D341Med (cell line): ENCODE data around the gene RARA.
A peak's percentile ranks its signal among the peaks of the same experiment; 100 is the strongest.
"Not testable (repeated sequence)": the region's sequence is repeated elsewhere in the genome, so short reads cannot be mapped to it uniquely, and the experiment has no call there.

Source experiments
- DNase-seq: peaks from one replicate; pipeline ENCODE4 v3.0.0; 2012; ENCODE audit warnings: low spot score

RARA gene

GRCh38 chr17:40375786-40376185, 66.8 kb downstream of the RARA start:
- not testable (repeated sequence) for DNase-seq

- not testable (repeated sequence) for DNase-seq
Observed at GRCh38 chr17:40376541-40376940, 67.6 kb downstream of the RARA start.

- DNase-seq: no peak
Observed at GRCh38 chr17:40377832-40378231, 68.9 kb downstream of the RARA start.

GRCh38 chr17:40378966-40379365, 70.0 kb downstream of the RARA start:
- no peak for DNase-seq

- DNase-seq: no peak
Observed at GRCh38 chr17:40382251-40382650, 73.3 kb downstream of the RARA start.

- DNase-seq: not testable (repeated sequence)
Observed at GRCh38 chr17:40386555-40386954, 77.6 kb downstream of the RARA start.

GRCh38 chr17:40399185-40399584, 90.2 kb downstream of the RARA start:
- peak; percentile 56 for DNase-seq

- DNase-seq: no peak
Observed at GRCh38 chr17:40402668-40403067, 93.7 kb downstream of the RARA start.

GRCh38 chr17:40404003-40404402, 95.0 kb downstream of the RARA start:
- DNase-seq: no peak
